ENCODE results near the gene CERS4. TPM values are rescaled to one million over a fixed set of nuclear protein-coding genes. Genes with fewer than 3 reads are reported as not detected.
A peak's percentile ranks its signal among the peaks of the same experiment; 100 is the strongest.

Gene CERS4
- 93.8 and 104 TPM in 2 replicates for total RNA-seq (2013; cell fraction: nucleolus; rRNA removed)
- 46.3 and 46.8 TPM in 2 replicates for total RNA-seq (2014; rRNA removed)
- total RNA-seq (2014; rRNA removed; fragmentation: Illumina TruSeq; extraction: Trizol): 17.3 and 18.2 TPM in 2 replicates
- 41.7 and 43.1 TPM in 2 replicates for total RNA-seq (2021)
- 7.7 TPM for polyA plus RNA-seq (2011; ENCODE audit: low read depth)
- 29.5 and 62.1 TPM in 2 replicates for polyA plus RNA-seq (2011; rRNA removed)
- 70.2 and 82.3 TPM in 2 replicates for polyA plus RNA-seq (2011; cell fraction: cytosol; rRNA removed)
- 88.0 and 94.5 TPM in 2 replicates for polyA plus RNA-seq (2011; cell fraction: nucleus; rRNA removed)
- polyA plus RNA-seq (2012): 23.1 and 31.6 TPM in 2 replicates
- polyA plus RNA-seq (2014; fragmentation: Illumina TruSeq; extraction: Trizol): 12.7 and 16.2 TPM in 2 replicates
- polyA plus RNA-seq (2014; fragmentation: Nextera tagmentation; extraction: Ambion mirVana): 1 to 10 TPM in 1 of 2 experiments, under 1 TPM in 1; 0.34 to 1.9 TPM
- polyA plus RNA-seq (2014; rRNA removed): 53.6 and 55.4 TPM in 2 replicates
- 10 to 100 TPM; 19.9 to 21.6 TPM for polyA plus RNA-seq (2016; fragmentation: Nextera tagmentation; extraction: Ambion mirVana)
- 68.0 and 73.3 TPM in 2 replicates for polyA minus RNA-seq (2011; rRNA and poly(A)+ RNA removed)
- polyA minus RNA-seq (2011; cell fraction: cytosol; rRNA and poly(A)+ RNA removed): 18.3 and 19.1 TPM in 2 replicates
- polyA minus RNA-seq (2011; cell fraction: nucleus; rRNA and poly(A)+ RNA removed): 24.3 and 31.7 TPM in 2 replicates
- percentile 82 among the genes with signal in this experiment for Bru-seq, nascent RNA
- BruChase-seq, experiment 1, labeled RNA remaining after a 6-hour chase: percentile 94 among the genes with signal in this experiment
- percentile 87 among the genes with signal in this experiment for BruChase-seq, experiment 2, labeled RNA remaining after a 2-hour chase
- long read RNA-seq, experiment 1, transcript CERS4-201 (12 exons, 1,797 nt): major isoform, 10 of 47 reads
- long read RNA-seq, experiment 1, transcript CERS4-209 (11 exons, 1,637 nt): major isoform, 10 of 47 reads
- long read RNA-seq, experiment 1, partial matches to known transcripts: 1 of 47 reads
- long read RNA-seq, experiment 1, other reads (novel, unspliced or antisense): 26 of 47 reads
- long read RNA-seq, experiment 2, partial matches to known transcripts: 1 of 8 reads
- long read RNA-seq, experiment 2, other reads (novel, unspliced or antisense): 5 of 8 reads

GRCh38 chr19:8208922-8209461, at the start of gene CERS4:
TSS of gene CERS4 (plus strand) at chr19:8209370. CDS start at chr19:8251077, 41,707 bp downstream.
- POLR2A ChIA-PET: interaction anchor here (6.7 kb wide), 1 partner anchor 13 kb away, joined by 111 read pairs; no protein-coding TSS in a partner anchor
- intact Hi-C loops (cut with micrococcal nuclease; ENCODE audit: unreplicated experiment): no loop called here

More at GRCh38 chr19:8208922-8209461, at the start of gene CERS4:
- RAD21 ChIA-PET (ENCODE audit: unreplicated experiment): interaction anchor here (0.8 to 6.8 kb wide), 3 partner anchors 13 to 181 kb away, joined by 3 to 100 read pairs (median 4); partner anchors contain the start of gene RAB11B
- peak within 1 kb of the TSS; percentile 95 for H3K27ac ChIP-seq (ENCODE audit: control insufficient read depth, insufficient read depth)
- in situ Hi-C loops (cut with MboI): no loop called here
- peak within 1 kb of the TSS; percentile 61 for H2AFZ ChIP-seq (ENCODE audit: control insufficient read depth, low read depth, low read length)
- ATAC-seq: peak; percentile 82
- DNase-seq (ENCODE audit: low read depth, low spot score): no peak
- H3K4me2 ChIP-seq (ENCODE audit: control insufficient read depth, insufficient read depth): peak within 1 kb of the TSS; percentile 95
- H3K9ac ChIP-seq (ENCODE audit: control insufficient read depth, insufficient read depth, low read length): peak within 1 kb of the TSS; percentile 88
- peak within 1 kb of the TSS; percentile 83 for H3K4me3 ChIP-seq
- no peak for TF ChIP-seq MEF2B (IDR thresholded peaks at IDR 0.05; ENCODE audit: partially characterized antibody, poor library complexity, severe bottlenecking)
- no peak for TF ChIP-seq CREB1 (IDR thresholded peaks at IDR 0.05; ENCODE audit: low read depth)
- TF ChIP-seq NR2C1 (IDR thresholded peaks at IDR 0.05): 0 out of 2 replicates have a peak, but pooled peaks have one; percentile 17
- no TSS peak for BruUV-seq (replicated peaks)
- H3K36me3 ChIP-seq (ENCODE audit: control insufficient read depth in 2 of 2, insufficient read depth in 2 of 2, low read length in 1 of 2): no peaks in the 10 kb centered on the region; a peak in 1 of 4 replicates
- no peaks in the 10 kb centered on the region for H3K9me3 ChIP-seq (replicated peaks; ENCODE audit: control insufficient read depth, insufficient read depth, low read length)
- H3K4me1 ChIP-seq (ENCODE audit: control insufficient read depth, insufficient read depth, low read length): peaks cover 13% of the 10 kb centered on the region
- no peaks in the 10 kb centered on the region for H4K20me1 ChIP-seq (ENCODE audit: control insufficient read depth, insufficient read depth)
- WGBS (ENCODE audit: insufficient coverage, insufficient replicate concordance, low lambda C conversion rate, missing lambda C conversion rate): 0% methylated on average over 6 of the region's 60 CpGs
- SMC1A ChIA-PET (ENCODE audit: uncharacterized antibody, unreplicated experiment): interaction anchor here (1.0 to 4.8 kb wide), 3 partner anchors 14 to 30 kb away, joined by 3 to 83 read pairs (median 6); no protein-coding TSS in a partner anchor
- CTCF ChIA-PET: interaction anchor here (0.7 to 6.8 kb wide), 4 partner anchors 14 to 59 kb away, joined by 3 to 52 read pairs (median 4); no protein-coding TSS in a partner anchor
- FAIRE-seq: no peak
- H3K79me2 ChIP-seq (ENCODE audit: control insufficient read depth, insufficient read depth, low read length): peaks cover 34% of the 10 kb centered on the region
- H3K27me3 ChIP-seq (replicated peaks in 1 of 2; ENCODE audit: control insufficient read depth in 2 of 2, insufficient read depth in 2 of 2, low read length in 1 of 2): no peaks in the 10 kb centered on the region
